Stimulated activated CD8-positive, alpha-beta memory T cell treated with anti-CD3 and anti-CD28 coated beads, Interleukin-12 subunit alpha, Interleukin-12 subunit beta, amount 100 ng/mL, for 1 hour (primary cell): ENCODE results near the gene P2RX3.
"Not testable (repeated sequence)": the region's sequence is repeated elsewhere in the genome, so short reads cannot be mapped to it uniquely, and the experiment has no call there.

Experiments
- DNase-seq: peaks from one replicate; pipeline ENCODE4 v3.0.0-alpha.2; 2020; ENCODE audit warnings: low read depth

The P2RX3 gene

DNA sequence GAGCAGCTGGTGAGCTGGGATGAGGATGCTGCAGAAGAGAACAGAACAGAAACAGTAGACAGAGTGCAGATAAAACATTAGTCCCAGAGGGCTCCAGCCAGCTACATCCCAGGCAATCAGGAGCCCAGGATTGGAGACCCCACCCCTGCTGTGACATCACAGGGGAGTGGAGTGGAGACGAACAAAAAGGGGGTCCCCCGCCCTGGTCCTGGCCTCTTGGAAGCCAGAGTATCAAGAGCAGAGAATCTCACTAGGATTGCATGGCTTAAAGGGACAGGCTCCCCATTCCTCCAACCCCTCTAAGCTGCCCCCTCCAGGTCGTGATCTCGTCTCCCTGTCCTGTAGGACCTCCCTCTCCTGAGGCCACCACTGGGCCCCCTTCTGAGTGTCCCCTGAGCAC lies at the start of gene P2RX3:
Gene P2RX3, plus strand, starts transcription at position 211 of the 400 bp plus-strand sequence. CDS start 199 bp downstream, outside the sequence.
- DNase-seq = no peak

- no peak for DNase-seq
Observed at GRCh38 chr11:57288771-57289579, 49.2 kb upstream of the P2RX3 start.

DNA sequence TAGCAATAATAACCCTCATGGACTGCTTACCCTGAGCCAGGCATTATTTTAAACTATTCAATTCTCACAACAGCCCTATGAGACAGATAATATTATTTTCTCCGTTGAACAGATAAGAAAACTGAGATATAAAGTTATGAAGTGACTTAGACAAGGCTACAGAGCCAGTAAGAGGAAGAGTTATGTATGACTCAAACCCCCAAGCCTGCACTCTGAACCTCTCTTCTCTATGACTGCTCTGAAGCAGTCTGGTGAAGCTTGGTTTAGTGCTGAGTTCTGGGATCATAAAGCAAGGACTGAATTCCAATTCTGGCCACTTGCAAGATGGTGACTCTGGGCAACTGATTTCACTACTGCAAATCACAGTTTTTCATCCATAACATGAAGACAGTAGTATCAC lies 47.9 kb upstream of the P2RX3 start:
- no peak for DNase-seq

DNA sequence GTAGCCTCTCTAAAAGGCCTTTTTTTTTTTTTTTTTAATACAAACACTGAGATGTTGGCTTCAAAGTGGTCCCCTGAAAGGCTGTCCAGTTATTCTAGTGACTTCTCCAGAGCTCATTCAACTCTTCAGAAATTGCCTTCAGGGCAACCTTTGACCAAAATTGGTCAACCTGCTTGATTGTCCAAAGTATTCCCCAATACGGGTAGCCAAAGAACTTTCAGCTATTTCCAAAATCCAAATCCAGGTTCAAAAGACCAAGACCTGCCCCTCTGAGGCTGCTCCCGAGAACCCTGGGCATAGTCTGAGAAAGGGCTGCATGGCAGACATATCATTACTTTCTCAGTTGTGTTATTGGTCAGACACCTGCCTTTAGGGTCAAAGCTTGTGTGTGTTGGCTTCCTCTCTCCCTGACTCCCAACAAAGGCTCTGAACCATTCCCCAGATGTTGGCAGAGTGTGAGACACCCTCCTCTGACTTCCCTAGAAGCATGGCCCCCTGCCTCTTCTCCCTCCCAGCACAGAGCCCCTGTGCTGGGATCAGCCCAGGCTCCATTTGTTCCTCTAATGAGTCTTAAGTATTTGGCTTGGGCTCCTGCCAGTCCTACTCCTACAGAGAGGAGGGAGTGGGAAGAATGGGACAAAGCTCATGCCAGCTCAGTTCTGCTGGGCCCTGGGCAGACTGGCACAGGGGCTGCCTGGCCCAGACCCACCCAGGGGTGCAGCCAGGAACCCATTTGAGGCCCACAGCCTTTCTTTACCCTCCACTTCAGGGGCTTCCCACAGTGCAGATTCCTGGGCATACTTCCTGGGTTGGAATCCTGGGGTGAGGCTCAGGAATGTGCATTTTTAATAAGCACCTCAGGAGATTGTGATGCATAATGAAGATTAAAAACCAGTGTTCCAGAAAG lies 43.7 kb upstream of the P2RX3 start:
- no peak for DNase-seq

GRCh38 chr11:57296205-57296604 lies 41.9 kb upstream of the P2RX3 start:
- not testable (repeated sequence) for DNase-seq

DNA sequence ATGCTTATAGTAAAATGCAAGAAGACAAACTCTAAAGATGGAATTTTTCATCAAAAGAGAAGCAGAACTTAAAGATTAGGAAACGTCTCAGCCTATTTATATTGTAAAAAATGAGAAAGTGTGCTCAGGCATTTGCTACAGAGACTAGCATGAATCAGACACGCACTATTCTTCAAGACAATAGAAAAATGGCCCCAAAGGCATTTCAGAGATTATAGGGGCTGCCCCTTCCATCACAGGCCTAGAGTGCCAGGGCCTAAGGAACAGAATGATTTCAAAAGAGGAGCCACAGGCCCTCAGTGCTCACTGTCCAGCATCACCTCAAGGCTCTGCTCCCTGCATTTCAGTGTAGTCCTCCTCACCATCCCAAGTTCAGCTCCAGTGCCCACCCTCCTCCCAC lies 40.9 kb upstream of the P2RX3 start:
- no peak for DNase-seq

DNA sequence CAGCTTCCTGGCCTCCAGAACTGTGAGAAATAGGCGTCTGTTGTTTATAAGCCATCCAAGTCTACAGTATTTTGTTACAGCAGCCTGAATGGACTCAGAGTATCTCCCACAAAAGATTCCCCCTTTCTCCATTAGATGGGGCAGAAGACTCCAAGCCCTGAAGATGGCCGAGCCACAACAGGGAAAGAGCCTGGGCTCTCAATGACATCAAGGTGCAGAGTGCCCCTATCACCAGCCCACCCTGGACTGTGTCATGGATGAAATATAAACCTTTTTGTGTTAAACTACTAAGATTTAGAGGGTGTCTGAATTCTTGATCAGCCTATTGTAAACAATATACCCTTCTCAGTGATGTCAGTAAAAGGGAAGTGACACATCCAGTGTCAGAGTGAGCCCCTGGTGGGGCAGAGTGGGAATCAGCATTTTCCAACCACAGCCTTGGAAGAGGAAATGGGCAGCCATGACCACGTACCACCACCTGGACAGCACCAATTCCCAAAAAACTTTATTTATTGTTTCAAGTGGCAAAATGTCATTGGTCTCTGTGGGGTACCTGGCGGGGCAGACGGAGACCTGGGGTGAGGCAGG lies 38.9 kb upstream of the P2RX3 start:
- no peak for DNase-seq

GRCh38 chr11:57300785-57301184 lies 37.4 kb upstream of the P2RX3 start:
- DNase-seq = no peak

DNA sequence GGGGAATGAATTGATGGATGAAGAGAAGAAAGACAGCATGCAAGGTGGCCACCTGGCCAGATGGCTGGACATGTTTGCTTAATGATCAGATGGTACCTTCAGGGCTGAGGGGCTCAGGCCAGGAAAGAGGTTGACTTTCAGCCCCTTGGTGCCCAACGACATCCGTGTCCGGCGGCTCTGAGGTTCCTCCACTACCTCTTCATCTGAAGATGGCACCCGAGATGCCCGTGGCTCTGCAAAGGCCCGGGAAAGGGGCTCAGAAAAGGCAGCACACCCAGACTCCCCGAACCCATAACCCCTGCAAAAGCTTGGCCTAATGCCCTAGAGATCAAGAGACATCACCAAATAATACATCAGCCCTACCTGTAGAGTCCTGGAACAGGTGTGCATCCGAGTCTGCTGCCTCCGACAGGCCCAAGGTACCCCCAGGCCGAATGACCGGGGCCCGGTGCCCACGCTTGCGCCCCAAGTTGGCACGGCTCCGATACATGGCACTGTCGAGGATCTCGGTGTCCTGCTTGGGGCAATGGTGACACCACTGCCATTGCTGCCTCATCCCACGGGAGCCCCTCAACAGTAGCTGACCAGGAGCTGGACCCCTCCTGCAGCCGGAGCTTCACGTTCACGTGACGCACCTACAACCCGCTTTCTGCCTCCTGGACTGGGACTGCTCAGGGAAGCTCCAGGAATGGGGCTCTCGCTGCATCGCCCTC lies 36.3 kb upstream of the P2RX3 start:
- no peak for DNase-seq

GRCh38 chr11:57302489-57302888 lies 35.7 kb upstream of the P2RX3 start:
- no peak for DNase-seq

GRCh38 chr11:57303280-57303989 lies 34.7 kb upstream of the P2RX3 start:
- no peak for DNase-seq

GRCh38 chr11:57303990-57304579 lies 34.1 kb upstream of the P2RX3 start:
- DNase-seq = no peak

DNA sequence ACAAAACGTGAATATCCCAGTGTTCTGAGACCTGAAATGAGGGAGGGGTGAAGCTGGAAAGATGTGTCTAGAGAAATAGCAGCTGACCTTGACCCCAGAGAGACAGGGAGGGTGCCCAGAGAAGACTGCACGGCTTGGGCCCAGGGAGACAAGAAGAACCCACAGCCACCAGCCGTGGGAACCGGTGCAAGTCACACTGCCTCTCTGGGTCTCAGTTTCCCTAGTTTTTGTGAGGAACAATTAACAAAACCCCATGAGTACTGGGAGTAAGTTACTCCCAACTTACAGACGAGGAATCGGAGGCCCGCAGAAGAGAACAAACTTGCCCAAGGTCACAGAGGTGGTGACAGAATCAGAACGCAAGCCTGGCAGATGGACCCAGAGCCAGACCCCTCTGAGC lies 32.6 kb upstream of the P2RX3 start:
- no peak for DNase-seq

GRCh38 chr11:57306161-57306876 lies 31.8 kb upstream of the P2RX3 start:
- DNase-seq = no peak

- DNase-seq = no peak
Observed at GRCh38 chr11:57306940-57307565, 31.1 kb upstream of the P2RX3 start.

DNA sequence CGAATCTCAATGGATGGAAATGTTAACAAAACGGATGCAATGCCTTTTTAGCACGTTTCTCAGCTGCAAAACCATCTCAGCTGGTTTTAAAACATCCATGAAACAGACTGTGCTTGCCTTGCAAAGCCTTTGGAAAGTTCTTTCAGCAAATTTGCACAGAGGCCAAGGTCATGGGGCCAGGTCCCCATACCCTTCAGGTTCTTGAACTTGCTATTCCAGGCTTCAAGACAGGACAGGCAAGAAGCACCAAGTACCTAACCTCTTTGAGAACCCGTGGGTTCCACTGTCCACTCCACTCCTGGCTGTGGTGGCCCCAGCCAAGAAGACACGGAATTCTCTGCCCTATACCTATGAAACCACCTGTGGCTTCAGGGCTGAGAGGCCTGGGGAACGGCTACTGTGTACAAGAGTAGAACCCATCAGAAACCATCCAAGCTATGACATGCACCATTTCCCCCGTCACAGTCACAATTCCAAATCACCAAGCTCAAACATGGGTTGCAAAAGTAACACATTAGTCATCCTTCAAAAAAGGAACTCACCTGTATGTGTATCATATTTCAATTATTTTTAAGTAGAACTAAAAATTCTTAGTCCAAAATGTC lies 30.4 kb upstream of the P2RX3 start:
- no peak for DNase-seq

GRCh38 chr11:57308426-57309060 lies 29.6 kb upstream of the P2RX3 start:
- DNase-seq = no peak

DNA sequence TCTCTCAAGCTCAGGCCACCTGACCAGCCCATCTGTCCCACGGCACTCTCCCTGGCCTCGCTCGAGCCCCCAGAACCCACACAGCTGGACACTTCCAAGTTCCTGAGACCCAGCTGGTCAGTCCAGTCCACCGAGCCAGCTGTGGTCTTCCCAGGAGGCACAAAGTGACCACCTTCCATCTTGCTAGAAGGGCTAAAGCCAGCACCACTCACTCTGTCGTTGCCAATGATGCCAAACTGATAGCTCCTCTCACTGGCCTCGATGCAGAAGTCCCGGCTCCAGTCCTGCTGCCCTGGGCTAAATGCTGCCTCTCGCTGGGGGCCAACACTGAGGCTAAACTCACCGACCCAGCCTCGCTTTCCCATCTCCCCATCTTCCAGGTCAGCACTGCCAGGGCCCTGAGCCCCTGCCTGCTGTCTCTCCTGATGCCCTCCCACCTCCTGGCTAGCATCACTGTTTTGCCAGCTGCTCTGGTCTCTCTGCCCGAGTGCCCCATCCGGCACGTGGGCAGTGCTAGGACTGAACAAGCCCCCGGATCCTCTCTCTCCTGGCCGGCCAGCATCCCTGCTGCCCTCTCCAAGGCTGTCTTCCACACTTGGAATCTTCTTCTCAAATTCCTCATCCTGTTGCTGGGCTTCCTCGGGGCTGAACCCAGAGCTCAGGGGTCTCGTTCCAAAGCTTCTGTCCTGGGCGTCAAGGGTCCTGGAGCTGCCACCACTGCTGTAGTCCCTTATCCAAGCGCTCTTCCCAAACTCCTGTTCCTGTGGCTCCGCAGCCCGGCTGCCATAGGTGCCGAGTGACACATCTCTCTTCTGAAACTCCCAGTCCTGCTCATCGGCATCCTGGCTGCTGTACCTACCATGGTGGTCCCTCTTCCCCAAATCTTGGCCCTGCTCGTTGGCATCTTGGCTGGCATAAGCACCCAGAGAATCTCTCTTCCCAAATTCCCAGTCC lies 28.8 kb upstream of the P2RX3 start:
- DNase-seq = no peak
